GM12891 (cell line): ENCODE data around the gene TSHR.
"Not testable (repeated sequence)": the region's sequence is repeated elsewhere in the genome, so short reads cannot be mapped to it uniquely, and the experiment has no call there.

Experiments
- DNase-seq: peaks from one replicate; pipeline ENCODE4 v3.0.0; 2011; ENCODE audit warnings: low spot score; ENCODE audit not compliant: insufficient read length
- FAIRE-seq: peaks from 2 replicates; lab custom pipeline; 2011; peaks lifted over from hg19 to GRCh38; lab: Jason Lieb, UNC
- PAX5 ChIP-seq: IDR thresholded peaks from 2 replicates; pipeline ENCODE4 v1.6.1; 2011; ENCODE audit warnings: low read length, moderate library complexity, mild to moderate bottlenecking; ENCODE audit not compliant: insufficient read depth, severe bottlenecking
- POLR2A ChIP-seq: IDR thresholded peaks from 2 replicates; pipeline ENCODE4 v1.6.1; 2011; ENCODE audit warnings: low read depth, low read length, control low read depth
- POLR2AphosphoS5 ChIP-seq: IDR thresholded peaks from 2 replicates; pipeline ENCODE4 v1.6.1; 2011; ENCODE audit warnings: low read depth, low read length, control low read depth
- POU2F2 ChIP-seq: IDR thresholded peaks from 2 replicates; pipeline ENCODE4 v1.6.1; 2011; ENCODE audit warnings: low read depth, mild to moderate bottlenecking, control low read depth, low read length, moderate library complexity
- SPI1 ChIP-seq: IDR thresholded peaks from 2 replicates; pipeline ENCODE4 v1.6.1; 2011; ENCODE audit warnings: low read depth, low read length, control low read depth
- TAF1 ChIP-seq: IDR thresholded peaks from 2 replicates; pipeline ENCODE4 v1.6.1; 2011; ENCODE audit warnings: low read depth, low read length, control low read depth

Gene TSHR

GRCh38 chr14:81018684-81019083, 63.3 kb downstream of the TSHR start:
- TF ChIP-seq TAF1 (no peak), PAX5 (no peak), POLR2A (no peak), SPI1 (no peak)
- DNase-seq, result no peak
- FAIRE-seq, result no peak

- FAIRE-seq, DNase-seq: not testable (repeated sequence)
These were observed 63.7 kb downstream of the TSHR start for GRCh38 chr14:81019113-81019512.

- FAIRE-seq, result no peak
- no peak for DNase-seq
These were observed 67.8 kb downstream of the TSHR start for GRCh38 chr14:81023095-81023710.

GRCh38 chr14:81028461-81028860, 73.0 kb downstream of the TSHR start:
- FAIRE-seq, result no peak
- DNase-seq, result no peak
- TF ChIP-seq PAX5 (no peak), TAF1 (no peak), POLR2AphosphoS5 (no peak), POU2F2 (no peak), SPI1 (no peak), POLR2A (no peak)

More at GRCh38 chr14:81023095-81023710, 67.8 kb downstream of the TSHR start:
- TF ChIP-seq PAX5, result no peak
- no peak for TF ChIP-seq SPI1
- TF ChIP-seq TAF1, result no peak
- no peak for TF ChIP-seq POLR2AphosphoS5
- TF ChIP-seq POLR2A, result no peak
- no peak for TF ChIP-seq POU2F2

DNA sequence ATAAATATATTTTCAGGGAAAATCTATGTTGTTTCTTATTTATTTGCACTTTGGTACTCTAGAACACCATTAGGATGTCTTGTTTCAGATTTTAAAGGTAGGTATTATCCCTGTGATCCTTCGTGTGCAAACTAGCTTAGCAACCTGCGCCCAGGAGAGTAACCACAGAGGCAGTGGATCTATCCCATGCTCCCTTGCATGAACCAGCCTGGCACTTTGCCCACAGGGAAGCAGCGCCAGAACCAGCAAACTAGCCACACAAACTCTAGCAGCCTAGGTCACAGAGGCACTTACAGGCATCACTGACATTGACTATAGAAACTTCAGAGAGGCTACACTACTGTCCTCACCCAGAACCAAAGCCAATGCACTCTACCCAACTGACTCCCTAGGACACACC, 76.1 kb downstream of the TSHR start:
- TF ChIP-seq PAX5 (no peak), TAF1 (no peak)
- DNase-seq, result no peak
- no peak for FAIRE-seq

- TF ChIP-seq PAX5 (no peak), TAF1 (no peak), POLR2A (no peak), POU2F2 (no peak), SPI1 (no peak), POLR2AphosphoS5 (no peak)
- FAIRE-seq, result no peak
- DNase-seq, result no peak
These were observed 78.3 kb downstream of the TSHR start for GRCh38 chr14:81033698-81034240.

- FAIRE-seq (no peak), DNase-seq (no peak)
- TF ChIP-seq TAF1 (no peak), POU2F2 (no peak), PAX5 (no peak), SPI1 (no peak), POLR2AphosphoS5 (no peak), POLR2A (no peak)
These were observed 87.0 kb downstream of the TSHR start for GRCh38 chr14:81042438-81042837.

- no peak for TF ChIP-seq POU2F2
- TF ChIP-seq POLR2AphosphoS5, result no peak
- TF ChIP-seq PAX5, result no peak
- no peak for TF ChIP-seq POLR2A
- TF ChIP-seq TAF1, result no peak
- TF ChIP-seq SPI1, result no peak
- no peak for DNase-seq
- FAIRE-seq, result no peak
These were observed 96.1 kb downstream of the TSHR start for GRCh38 chr14:81051547-81051946.

DNA sequence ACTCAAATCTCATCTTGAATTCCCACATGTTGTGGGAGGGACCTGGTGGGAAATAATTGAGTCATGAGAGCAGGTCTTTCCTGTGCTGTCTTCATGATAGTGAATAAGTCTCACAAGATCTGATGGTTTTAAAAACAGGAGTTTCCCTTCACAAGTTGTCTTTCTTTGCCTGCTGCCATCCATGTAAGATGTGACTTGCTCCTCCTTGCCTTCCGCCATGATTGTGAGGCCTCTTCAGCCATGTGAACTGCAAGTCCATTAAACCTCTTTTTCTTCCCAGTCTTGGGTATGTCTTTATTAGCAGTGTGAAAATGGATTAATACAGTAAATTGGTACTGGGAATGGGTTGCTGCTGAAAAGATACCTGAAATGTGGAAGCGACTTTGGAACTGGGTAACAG, 98.6 kb downstream of the TSHR start:
- not testable (repeated sequence) for FAIRE-seq, DNase-seq

GRCh38 chr14:81055971-81056370, 100.5 kb downstream of the TSHR start:
- DNase-seq (no peak), FAIRE-seq (no peak)
- TF ChIP-seq TAF1 (no peak), POLR2AphosphoS5 (no peak), POLR2A (no peak), PAX5 (no peak), POU2F2 (no peak), SPI1 (no peak)

GRCh38 chr14:81062380-81062779, 107.0 kb downstream of the TSHR start:
- DNase-seq (no peak), FAIRE-seq (no peak)
- TF ChIP-seq TAF1 (no peak), POU2F2 (no peak), POLR2AphosphoS5 (no peak), SPI1 (no peak), POLR2A (no peak), PAX5 (no peak)
